ENCODE data around the gene RBM33.

Gene RBM33

DNA sequence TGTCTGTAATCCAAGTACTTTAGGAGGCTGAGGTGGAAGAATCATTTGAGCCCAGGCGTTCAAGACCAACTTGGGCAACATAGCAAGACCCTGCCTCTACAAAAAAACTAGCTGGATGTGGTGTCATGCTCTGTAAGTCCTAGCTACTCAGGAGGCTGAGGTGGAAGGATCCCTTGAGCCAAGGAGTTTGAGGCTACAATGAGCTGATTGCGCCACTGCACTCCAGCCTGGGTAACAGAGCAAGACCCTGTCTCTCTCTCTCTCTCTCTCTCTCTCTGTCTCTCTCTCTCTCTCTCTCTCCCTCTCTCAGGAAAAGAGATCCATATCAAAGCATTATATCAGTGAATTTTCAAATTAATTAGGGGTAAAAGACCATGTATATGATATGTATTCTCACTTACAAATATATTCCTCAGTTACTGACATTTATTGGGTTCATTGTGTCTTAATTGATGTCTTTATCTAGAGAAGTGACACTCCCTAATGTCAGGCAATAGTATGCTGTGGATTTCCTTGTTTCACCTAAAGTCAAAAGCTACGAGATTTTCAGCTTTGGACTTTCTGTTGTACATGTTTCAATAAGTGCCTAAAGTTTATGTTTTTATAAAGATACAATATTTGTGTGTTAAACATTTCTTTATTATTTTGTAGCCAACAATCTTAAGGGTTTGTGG lies 91.1 kb downstream of the RBM33 start:
- DNase-seq = no peak
- Histone ChIP-seq H3K4me2 (ENCODE audit: insufficient read depth, low read length) (no peak overlapping the region), H3K4me1 (ENCODE audit: insufficient read depth, low read length) (peaks cover 59% of the 10 kb centered on the region), H3K9ac (ENCODE audit: low read depth, low read length) (no peak overlapping the region), H3K27ac (ENCODE audit: low read length) (peak overlapping the region; percentile 35), H3K27me3 (ENCODE audit: insufficient read depth, low read length, poor library complexity) (no peaks in the 10 kb centered on the region), H3K9me3 (ENCODE audit: insufficient read depth, low read length, severe bottlenecking) (no peaks in the 10 kb centered on the region), H3K4me3 (ENCODE audit: low read depth in 1 of 2, low read length in 2 of 2) (no peak overlapping the region), H3K36me3 (ENCODE audit: insufficient read depth, low read length) (peaks cover 58% of the 10 kb centered on the region), H2AFZ (ENCODE audit: low read depth, low read length) (no peak overlapping the region), H4K20me1 (ENCODE audit: insufficient read depth, low read length) (peaks cover 14% of the 10 kb centered on the region), H3K79me2 (ENCODE audit: insufficient read depth, low read length) (peaks cover 72% of the 10 kb centered on the region)
- ATAC-seq (ENCODE audit: insufficient read depth, low read depth) = no peak
- TF ChIP-seq, protein P1, sequence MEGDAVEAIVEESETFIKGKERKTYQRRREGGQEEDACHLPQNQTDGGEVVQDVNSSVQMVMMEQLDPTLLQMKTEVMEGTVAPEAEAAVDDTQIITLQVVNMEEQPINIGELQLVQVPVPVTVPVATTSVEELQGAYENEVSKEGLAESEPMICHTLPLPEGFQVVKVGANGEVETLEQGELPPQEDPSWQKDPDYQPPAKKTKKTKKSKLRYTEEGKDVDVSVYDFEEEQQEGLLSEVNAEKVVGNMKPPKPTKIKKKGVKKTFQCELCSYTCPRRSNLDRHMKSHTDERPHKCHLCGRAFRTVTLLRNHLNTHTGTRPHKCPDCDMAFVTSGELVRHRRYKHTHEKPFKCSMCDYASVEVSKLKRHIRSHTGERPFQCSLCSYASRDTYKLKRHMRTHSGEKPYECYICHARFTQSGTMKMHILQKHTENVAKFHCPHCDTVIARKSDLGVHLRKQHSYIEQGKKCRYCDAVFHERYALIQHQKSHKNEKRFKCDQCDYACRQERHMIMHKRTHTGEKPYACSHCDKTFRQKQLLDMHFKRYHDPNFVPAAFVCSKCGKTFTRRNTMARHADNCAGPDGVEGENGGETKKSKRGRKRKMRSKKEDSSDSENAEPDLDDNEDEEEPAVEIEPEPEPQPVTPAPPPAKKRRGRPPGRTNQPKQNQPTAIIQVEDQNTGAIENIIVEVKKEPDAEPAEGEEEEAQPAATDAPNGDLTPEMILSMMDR (IDR thresholded peaks at IDR 0.05; ENCODE audit: borderline replicate concordance, extremely low read depth, low read length, poor library complexity, severe bottlenecking) = no peak
- no peak for TF ChIP-seq EZH2 (IDR thresholded peaks at IDR 0.05; ENCODE audit: borderline replicate concordance, low read depth, low read length, severe bottlenecking)

DNA sequence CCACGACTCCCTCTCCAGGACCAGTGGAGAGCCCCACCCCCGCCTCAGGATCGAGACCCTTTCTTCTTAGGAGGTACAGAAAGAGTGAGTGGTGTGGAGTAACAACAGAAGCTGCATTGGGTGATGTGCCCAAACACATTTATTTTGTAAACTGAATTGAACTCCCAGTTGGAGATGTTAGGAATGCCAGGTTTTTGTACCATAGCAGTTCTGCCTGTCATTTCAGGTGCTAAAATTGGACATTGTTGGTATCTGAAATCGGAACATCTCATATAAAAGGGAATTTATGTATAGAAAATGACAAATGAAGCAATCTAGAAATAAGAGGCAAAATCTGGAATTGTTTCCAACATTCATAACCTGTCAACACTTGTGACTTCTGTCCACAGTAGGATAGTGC lies 93.1 kb downstream of the RBM33 start:
- peaks cover 59% of the 10 kb centered on the region for H3K36me3 ChIP-seq (ENCODE audit: insufficient read depth, low read length)

DNA sequence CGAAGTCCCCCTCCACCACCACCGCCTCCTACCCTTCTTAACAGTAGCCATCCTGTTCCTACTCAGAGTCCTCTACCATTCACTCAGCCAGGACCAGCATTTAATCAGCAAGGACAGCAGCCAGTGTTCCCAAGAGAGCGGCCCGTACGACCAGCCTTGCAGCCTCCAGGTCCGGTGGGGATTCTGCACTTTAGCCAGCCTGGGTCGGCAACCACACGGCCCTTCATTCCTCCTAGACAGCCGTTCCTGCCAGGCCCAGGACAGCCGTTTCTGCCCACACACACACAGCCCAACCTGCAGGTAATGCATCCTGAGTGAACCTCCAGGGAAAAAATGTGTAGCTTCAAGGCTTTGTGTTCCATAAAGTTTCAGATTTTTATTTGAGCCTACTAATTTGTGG lies 93.6 kb downstream of the RBM33 start:
- H3K9ac ChIP-seq (ENCODE audit: low read depth, low read length) = peak overlapping the region; percentile 35; the same call in 1 of the 2 replicates
- peaks cover 72% of the 10 kb centered on the region for H3K79me2 ChIP-seq (ENCODE audit: insufficient read depth, low read length)
- H3K4me1 ChIP-seq (ENCODE audit: insufficient read depth, low read length) = peaks cover 84% of the 10 kb centered on the region
- DNase-seq (no peak), ATAC-seq (ENCODE audit: insufficient read depth, low read depth) (no peak)
- peak overlapping the region; percentile 91 for H3K27ac ChIP-seq (ENCODE audit: low read length)
- TF ChIP-seq, protein P1 (IDR thresholded peaks at IDR 0.05; ENCODE audit: borderline replicate concordance, extremely low read depth, low read length, poor library complexity, severe bottlenecking) = no peak
- no peak for TF ChIP-seq EZH2 (IDR thresholded peaks at IDR 0.05; ENCODE audit: borderline replicate concordance, low read depth, low read length, severe bottlenecking)
- no peaks in the 10 kb centered on the region for H3K9me3 ChIP-seq (ENCODE audit: insufficient read depth, low read length, severe bottlenecking)
- peaks cover 64% of the 10 kb centered on the region for H3K36me3 ChIP-seq (ENCODE audit: insufficient read depth, low read length)
- H3K4me3 ChIP-seq (ENCODE audit: low read depth in 1 of 2, low read length in 2 of 2) = no peak overlapping the region
- no peak overlapping the region for H2AFZ ChIP-seq (ENCODE audit: low read depth, low read length)
- peaks cover 9% of the 10 kb centered on the region; the same call in 1 of the 2 replicates for H4K20me1 ChIP-seq (ENCODE audit: insufficient read depth, low read length)
- H3K4me2 ChIP-seq (ENCODE audit: insufficient read depth, low read length) = peak overlapping the region; percentile 64
- no peaks in the 10 kb centered on the region for H3K27me3 ChIP-seq (ENCODE audit: insufficient read depth, low read length, poor library complexity)

More for the DNA sequence above, 93.1 kb downstream of the RBM33 start:
- H3K4me2 ChIP-seq (ENCODE audit: insufficient read depth, low read length) = peak overlapping the region; percentile 64; the same call in 1 of the 2 replicates
- H3K79me2 ChIP-seq (ENCODE audit: insufficient read depth, low read length) = peaks cover 72% of the 10 kb centered on the region
- peaks cover 79% of the 10 kb centered on the region for H3K4me1 ChIP-seq (ENCODE audit: insufficient read depth, low read length)
- DNase-seq = no peak
- no peak overlapping the region for H3K4me3 ChIP-seq (ENCODE audit: low read depth in 1 of 2, low read length in 2 of 2)
- peaks cover 14% of the 10 kb centered on the region for H4K20me1 ChIP-seq (ENCODE audit: insufficient read depth, low read length)
- no peaks in the 10 kb centered on the region for H3K9me3 ChIP-seq (ENCODE audit: insufficient read depth, low read length, severe bottlenecking)
- TF ChIP-seq, protein P1 (IDR thresholded peaks at IDR 0.05; ENCODE audit: borderline replicate concordance, extremely low read depth, low read length, poor library complexity, severe bottlenecking) = no peak
- TF ChIP-seq EZH2 (IDR thresholded peaks at IDR 0.05; ENCODE audit: borderline replicate concordance, low read depth, low read length, severe bottlenecking) = no peak
- ATAC-seq (ENCODE audit: insufficient read depth, low read depth) = no peak
- H3K9ac ChIP-seq (ENCODE audit: low read depth, low read length) = peak overlapping the region; percentile 35; the same call in 1 of the 2 replicates
- H2AFZ ChIP-seq (ENCODE audit: low read depth, low read length) = no peak overlapping the region
- no peaks in the 10 kb centered on the region for H3K27me3 ChIP-seq (ENCODE audit: insufficient read depth, low read length, poor library complexity)
- H3K27ac ChIP-seq (ENCODE audit: low read length) = peak overlapping the region; percentile 91
